Measurements from ENCODE around the gene GCH1. TPM values are rescaled to one million over a fixed set of nuclear protein-coding genes. Genes with fewer than 3 reads are reported as not detected.
"Not testable (repeated sequence)": the region's sequence is repeated elsewhere in the genome, so short reads cannot be mapped to it uniquely, and the experiment has no call there.

Gene GCH1
- total RNA-seq, 1 experiment from 2014 or later: 9.2 TPM

GRCh38 chr14:54803926-54804537 lies 98.6 kb downstream of the GCH1 start:
- peaks cover 6% of the 10 kb centered on the region for H3K9me3 Mint-ChIP-seq
- peaks cover 15% of the 10 kb centered on the region for H3K27me3 Mint-ChIP-seq (ENCODE audit: low read depth)
- H3K4me1 Mint-ChIP-seq: peaks cover 21% of the 10 kb centered on the region
- H3K27ac Mint-ChIP-seq: no peak overlapping the region
- ATAC-seq: no peak
- TF ChIP-seq ZSCAN18 (CRISPR knock-in tag; IDR thresholded peaks at IDR 0.05): no peak
- no peak for TF ChIP-seq NR2C2 (CRISPR knock-in tag; IDR thresholded peaks at IDR 0.05)
- no peak for TF ChIP-seq ZNF671 (CRISPR knock-in tag; IDR thresholded peaks at IDR 0.05)
- TF ChIP-seq ZNF423 (CRISPR knock-in tag; IDR thresholded peaks at IDR 0.05): no peak
- TF ChIP-seq ZMAT4 (CRISPR knock-in tag; IDR thresholded peaks at IDR 0.05): no peak
- CTCF ChIA-PET: interaction anchor here (0.6 to 5.5 kb wide), 10 partner anchors 10 to 384 kb away, joined by 3 to 51 read pairs (median 5); no protein-coding TSS in a partner anchor
- POLR2A ChIA-PET: interaction anchor here (1.8 kb wide), 1 partner anchor 238 kb away, joined by 6 read pairs; no protein-coding TSS in a partner anchor
- H3K4me3 Mint-ChIP-seq: no peak overlapping the region
- DNase-seq (ENCODE audit: low spot score): no peak
- no peaks in the 10 kb centered on the region for H3K36me3 Mint-ChIP-seq

- TF ChIP-seq ZNF512 (CRISPR knock-in tag; IDR thresholded peaks at IDR 0.05; ENCODE audit: borderline replicate concordance) (no peak), ZNF138 (CRISPR knock-in tag; conservative IDR thresholded peaks at IDR 0.05) (no peak), HMGA2 (CRISPR knock-in tag; IDR thresholded peaks at IDR 0.05) (no peak), GTF2I (CRISPR knock-in tag; conservative IDR thresholded peaks at IDR 0.05) (no peak), ATF1 (CRISPR knock-in tag; IDR thresholded peaks at IDR 0.05) (no peak)
- ChIA-PET POLR2A (no interaction called here), CTCF (interaction anchor here (3.1 to 5.5 kb wide), 2 partner anchors 11 to 20 kb away, joined by 37 to 51 read pairs; no protein-coding TSS in a partner anchor)
- Mint-ChIP-seq H3K4me3 (no peak overlapping the region), H3K27me3 (ENCODE audit: low read depth) (peaks cover 15% of the 10 kb centered on the region), H3K36me3 (no peaks in the 10 kb centered on the region), H3K27ac (no peak overlapping the region), H3K9me3 (peaks cover 6% of the 10 kb centered on the region), H3K4me1 (peaks cover 21% of the 10 kb centered on the region)
- DNase-seq (ENCODE audit: low spot score) (no peak), ATAC-seq (no peak)
These were observed 99.2 kb downstream of the GCH1 start for GRCh38 chr14:54803396-54803795.

- H3K9me3 Mint-ChIP-seq; DNase-seq (ENCODE audit: low spot score); ATAC-seq; POLR2A ChIA-PET; CTCF ChIA-PET; H3K4me3 Mint-ChIP-seq; H3K27ac Mint-ChIP-seq; H3K36me3 Mint-ChIP-seq: not testable (repeated sequence)
- Mint-ChIP-seq H3K27me3 (ENCODE audit: low read depth) (peaks cover 15% of the 10 kb centered on the region), H3K4me1 (peaks cover 21% of the 10 kb centered on the region)
These were observed 101.1 kb downstream of the GCH1 start for GRCh38 chr14:54801482-54801881.

- peaks cover 12% of the 10 kb centered on the region for H3K9me3 Mint-ChIP-seq
- no peak overlapping the region for H3K4me3 Mint-ChIP-seq
- no peak for ATAC-seq
- no peaks in the 10 kb centered on the region for H3K36me3 Mint-ChIP-seq
- TF ChIP-seq ZNF232 (CRISPR knock-in tag; IDR thresholded peaks at IDR 0.05): no peak
- no peak for TF ChIP-seq USF1 (CRISPR knock-in tag; IDR thresholded peaks at IDR 0.05)
- ChIA-PET CTCF (no interaction called here), POLR2A (no interaction called here)
- peaks cover 6% of the 10 kb centered on the region for H3K27me3 Mint-ChIP-seq (ENCODE audit: low read depth)
- peaks cover 5% of the 10 kb centered on the region; the same call in 1 of the 2 replicates for H3K4me1 Mint-ChIP-seq
- no peak overlapping the region for H3K27ac Mint-ChIP-seq
- no peak for DNase-seq (ENCODE audit: low spot score)
These were observed 104.0 kb downstream of the GCH1 start for GRCh38 chr14:54798465-54799124.
